HG03565 (cell line): Measurements from ENCODE around the gene SNW1.
"Not testable (repeated sequence)": the region's sequence is repeated elsewhere in the genome, so short reads cannot be mapped to it uniquely, and the experiment has no call there.

Source experiments
- ATAC-seq: cut with Tn5 transposase; IDR thresholded peaks from one replicate; pipeline ENCODE4 v1.9.1; 2021; ENCODE audit warnings: mild to moderate bottlenecking, moderate library complexity; ENCODE audit not compliant: unreplicated experiment

The SNW1 gene

GRCh38 chr14:77760381-77761204 is at the start of gene SNW1:
SNW1 (minus strand) TSS chr14:77761156; CDS start chr14:77761127, 29 bp downstream.
- peak; percentile 90 for ATAC-seq

DNA sequence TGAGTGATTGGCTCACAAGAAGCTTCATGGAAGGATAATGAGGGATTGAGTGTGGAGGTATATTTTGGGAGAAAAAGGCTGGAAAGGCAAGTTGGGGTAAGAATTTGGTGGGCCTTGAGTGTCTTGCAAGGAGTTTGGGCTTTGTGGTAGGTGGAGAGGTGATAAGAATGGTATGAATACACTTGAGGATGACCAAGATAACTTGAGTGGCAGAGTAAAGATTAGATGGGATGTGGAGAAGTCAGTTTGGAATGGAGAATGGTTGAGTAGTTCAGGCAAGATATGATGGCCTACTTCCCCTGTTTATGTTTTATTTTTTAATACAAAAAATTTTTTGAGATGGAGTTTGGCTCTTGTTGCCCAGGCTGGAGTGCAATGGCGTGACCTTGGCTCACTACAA is 48.1 kb upstream of the SNW1 start:
- no peak for ATAC-seq

DNA sequence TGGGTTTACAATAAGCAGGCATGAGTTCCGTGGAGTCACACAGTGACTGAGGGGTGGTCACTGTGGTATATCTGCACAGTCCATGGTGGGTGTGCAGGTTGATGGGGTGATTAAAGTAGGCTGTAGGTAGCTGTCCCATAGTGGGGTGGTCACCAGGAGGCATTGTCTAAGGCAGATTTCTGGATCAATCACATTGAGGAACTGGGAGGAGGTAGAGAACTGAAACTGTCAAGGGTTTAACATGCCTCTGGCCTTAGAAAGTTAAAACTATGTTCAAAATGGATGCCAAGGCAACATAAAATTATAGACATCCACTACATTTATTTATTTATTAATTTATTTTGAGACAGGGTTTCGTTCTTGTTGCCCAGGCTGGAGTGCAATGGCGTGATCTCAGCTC is 47.3 kb upstream of the SNW1 start:
- ATAC-seq: no peak

GRCh38 chr14:77805706-77806105 is 44.8 kb upstream of the SNW1 start:
- no peak for ATAC-seq

DNA sequence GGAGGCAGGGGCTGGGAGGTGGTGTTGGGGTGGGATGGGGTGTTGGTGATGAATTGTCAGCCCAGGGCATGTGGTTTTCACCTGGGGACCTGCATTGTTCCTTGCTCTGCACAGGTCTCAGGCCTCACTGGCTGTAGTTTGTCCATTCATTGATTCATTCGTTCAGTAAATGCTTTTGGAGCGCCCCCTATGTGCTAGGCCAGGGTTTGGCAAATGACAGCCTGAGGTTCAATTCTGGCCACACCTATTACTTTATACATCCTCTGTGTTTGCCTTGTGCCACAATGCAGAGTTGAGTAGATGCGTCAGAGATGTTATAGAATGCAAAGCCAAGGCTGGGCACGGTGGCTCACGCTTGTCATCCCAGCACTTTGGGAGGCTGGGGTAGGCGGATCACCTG is 43.6 kb upstream of the SNW1 start:
- ATAC-seq: no peak

DNA sequence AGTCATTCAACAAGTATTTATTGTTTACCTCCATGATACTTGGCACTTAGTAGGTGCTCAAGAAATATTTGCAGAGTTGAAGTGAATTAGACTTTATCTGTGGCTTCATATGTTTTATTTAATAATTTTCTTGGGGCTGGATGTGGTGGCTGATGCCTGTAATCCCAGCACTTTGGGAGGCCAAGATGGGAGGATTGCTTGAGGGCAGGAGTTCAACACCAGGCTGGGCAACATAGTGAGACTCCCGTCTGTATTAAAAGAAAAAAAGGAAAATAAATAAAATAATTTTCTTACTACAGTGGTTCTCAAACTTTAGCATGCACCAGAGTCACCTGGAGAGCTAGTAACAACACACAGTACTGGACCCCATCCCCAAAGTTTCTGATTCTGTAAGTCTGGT is 39.9 kb upstream of the SNW1 start:
- no peak for ATAC-seq

GRCh38 chr14:77799863-77800730 is 39.1 kb upstream of the SNW1 start, which contains the start of gene ADCK1:
ADCK1 (plus strand) TSS chr14:77800109; CDS start chr14:77818979, 18,870 bp downstream.
- peak; percentile 90 for ATAC-seq

DNA sequence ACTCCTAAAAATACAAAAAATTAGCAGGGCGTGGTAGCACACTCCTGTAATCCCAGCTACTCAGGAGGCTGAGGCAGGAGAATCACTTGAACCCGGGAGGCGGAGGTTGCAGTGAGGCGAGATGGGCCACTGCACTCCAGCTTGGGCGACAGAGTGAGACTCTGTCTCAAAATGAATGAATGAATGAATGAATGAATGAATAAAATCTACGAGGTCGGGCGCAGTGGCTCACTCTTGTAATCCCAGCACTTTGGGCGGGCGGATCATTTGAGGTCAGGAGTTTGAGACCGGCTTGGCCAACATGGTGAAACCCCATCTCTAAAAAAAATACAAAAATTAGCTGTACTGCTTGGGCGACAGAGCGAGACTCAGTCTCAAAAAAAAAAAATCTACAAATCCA is 38.5 kb upstream of the SNW1 start:
- not testable (repeated sequence) for ATAC-seq

GRCh38 chr14:77794357-77794756 is 33.4 kb upstream of the SNW1 start:
- ATAC-seq: no peak

- ATAC-seq: not testable (repeated sequence)
Measured at GRCh38 chr14:77793255-77793654, 32.3 kb upstream of the SNW1 start.

- no peak for ATAC-seq
Measured at GRCh38 chr14:77791225-77791600, 30.3 kb upstream of the SNW1 start.

DNA sequence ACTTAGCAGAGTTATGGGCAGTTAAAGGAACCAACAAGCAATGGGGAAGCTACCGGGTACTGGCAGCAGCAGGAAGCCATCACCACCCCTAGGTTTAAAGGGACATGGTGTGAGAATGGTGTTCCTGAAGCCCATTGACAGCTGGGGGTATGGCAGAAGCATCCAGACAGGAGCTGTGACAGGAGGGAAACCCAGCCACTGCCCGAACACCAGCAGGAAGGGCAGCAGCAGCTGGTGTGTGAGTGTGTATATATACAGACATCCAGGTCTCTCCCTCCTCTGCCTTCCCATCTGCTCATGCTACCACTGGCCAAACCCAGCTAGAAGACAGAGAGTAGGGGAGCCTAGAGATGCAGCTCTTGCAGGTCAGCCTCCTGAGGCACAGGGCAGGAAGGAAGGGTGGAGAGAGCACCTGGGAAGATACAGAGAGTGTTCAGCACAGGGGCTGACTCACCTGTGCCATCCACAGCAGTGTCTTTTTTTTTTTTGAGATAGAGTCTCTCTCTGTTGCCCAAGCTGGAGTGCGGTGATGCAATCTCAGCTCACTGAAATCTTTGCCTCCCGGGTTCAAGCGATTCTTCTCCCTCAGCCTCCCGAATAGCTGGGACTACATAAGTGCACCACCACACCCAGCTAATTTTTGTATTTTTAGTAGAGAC is 29.7 kb upstream of the SNW1 start:
- ATAC-seq: no peak

DNA sequence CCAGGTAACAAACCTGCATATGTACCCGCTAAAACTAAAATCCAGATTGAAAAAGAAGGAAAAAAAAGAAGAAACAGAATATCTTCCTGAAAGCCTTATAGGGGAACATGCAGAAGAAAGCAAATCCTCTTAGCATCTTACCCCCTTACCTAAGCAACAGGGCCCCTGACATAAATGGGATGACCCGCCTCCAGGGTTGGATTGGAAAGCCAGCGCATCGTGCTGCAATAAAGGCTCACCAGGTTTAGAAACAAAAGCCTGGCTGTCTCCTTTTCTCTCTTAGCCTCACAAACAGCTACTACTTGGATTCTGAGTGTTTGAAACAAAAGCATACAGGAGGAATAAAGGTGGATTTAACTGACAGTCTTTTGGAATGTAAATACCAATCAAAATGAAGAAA is 25.2 kb upstream of the SNW1 start:
- no peak for ATAC-seq

- no peak for ATAC-seq
Measured at GRCh38 chr14:77782202-77782601, 21.2 kb upstream of the SNW1 start.

GRCh38 chr14:77773966-77774365 is 13.0 kb upstream of the SNW1 start:
- not testable (repeated sequence) for ATAC-seq

DNA sequence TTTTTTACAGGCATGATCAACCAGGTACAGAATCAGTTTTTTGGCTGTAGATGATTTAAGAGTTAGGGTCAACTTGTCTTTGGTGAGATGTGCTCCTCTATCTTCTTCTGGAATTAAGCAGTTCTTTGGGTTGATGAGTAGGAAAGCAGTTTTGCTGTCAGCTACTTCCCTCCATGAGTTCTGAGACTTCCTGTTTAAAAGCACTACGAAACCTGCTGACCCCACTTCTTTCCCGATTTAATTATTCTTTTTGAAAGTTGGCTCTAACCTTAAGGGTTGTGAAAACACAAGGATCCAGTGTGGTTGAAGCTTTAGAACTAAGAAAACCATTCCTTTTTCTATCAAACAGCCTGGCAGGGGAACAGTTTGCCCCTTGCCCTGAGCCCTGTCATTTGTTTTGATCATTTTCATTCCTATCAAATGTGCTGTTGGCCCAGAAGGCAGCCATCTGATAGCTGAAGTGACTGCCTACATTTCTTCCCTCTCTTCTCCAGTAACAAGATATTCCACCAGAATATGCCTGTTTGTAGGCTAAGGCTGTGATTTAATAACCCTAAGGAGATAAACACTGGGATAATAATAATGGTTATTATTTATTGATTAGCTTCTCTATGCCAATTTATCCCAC is 7.6 kb upstream of the SNW1 start:
- ATAC-seq: not testable (repeated sequence)

DNA sequence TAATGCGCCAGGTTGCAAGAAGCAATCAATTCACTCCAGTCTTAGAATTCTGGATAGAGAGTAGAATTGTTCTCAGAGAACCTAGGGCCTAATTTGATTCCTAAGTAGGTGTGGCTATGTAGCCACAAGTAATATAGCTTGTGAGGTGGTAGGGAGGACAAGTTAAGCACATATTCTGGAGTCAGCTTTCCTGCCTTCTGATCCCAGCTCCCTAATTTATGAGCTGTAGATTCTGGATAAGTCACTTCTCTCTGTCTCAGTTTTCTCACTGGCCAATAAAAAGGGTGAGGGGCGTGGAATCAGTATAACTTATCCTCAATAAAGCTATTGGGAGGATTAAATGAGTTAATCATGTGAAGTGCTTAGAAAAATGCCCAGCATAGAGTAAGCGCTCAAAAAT is 3.0 kb upstream of the SNW1 start:
- no peak for ATAC-seq

DNA sequence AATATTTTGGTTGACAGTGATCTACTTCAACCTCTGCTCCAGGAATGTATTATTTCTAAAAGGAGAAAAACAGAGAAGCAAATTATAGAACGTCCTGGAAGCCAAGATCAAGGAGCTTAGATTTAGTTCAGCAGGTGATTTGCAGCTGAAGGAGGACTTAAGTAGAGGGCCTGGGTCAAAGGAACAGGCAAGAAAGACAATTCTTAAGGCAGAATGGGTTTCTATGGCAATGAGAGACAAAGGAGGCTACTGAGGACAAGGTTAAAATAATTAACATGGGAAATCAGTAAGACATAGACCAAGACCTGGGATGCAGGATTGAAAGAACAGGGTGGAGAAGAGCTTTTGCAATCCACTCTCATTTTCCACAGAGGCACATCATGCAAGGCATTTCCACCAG is 2.4 kb upstream of the SNW1 start:
- no peak for ATAC-seq

DNA sequence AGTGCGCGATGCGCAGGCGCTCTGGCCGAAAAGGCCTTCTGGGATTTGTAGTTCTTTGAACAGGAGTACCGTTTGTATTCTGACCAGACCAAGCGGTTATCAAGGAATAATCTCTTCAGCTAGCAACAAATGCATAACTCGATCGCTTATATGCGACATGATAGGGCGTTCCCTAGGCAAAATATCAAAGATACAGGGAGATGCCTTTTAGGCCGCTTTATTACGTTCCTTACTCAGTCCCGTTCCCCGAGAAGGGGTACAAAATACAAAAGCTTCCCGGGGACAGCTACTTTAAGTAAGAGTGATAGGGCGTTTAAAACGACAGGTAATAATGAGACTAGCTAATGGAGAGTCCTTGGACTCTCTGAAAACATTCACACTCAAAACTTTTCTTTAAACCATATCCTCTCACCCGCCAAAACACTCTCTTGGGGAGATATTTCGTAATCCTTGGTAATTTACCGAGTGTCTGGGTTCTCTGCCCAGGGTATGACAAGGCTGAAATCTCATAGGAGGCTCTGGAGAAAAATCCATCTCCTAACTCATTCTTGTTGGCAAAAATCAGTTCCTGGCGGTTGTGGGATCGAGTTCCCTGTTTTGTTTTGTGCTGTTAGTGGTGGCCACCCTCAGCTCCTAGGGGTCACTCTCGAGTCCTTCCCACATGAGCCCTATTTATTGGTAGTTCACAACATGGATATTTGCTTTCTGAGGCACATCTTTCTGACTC is 412 bp upstream of the SNW1 start:
- no peak for ATAC-seq

- ATAC-seq: no peak
Measured at GRCh38 chr14:77752799-77753516, 8.0 kb downstream of the SNW1 start.
